IMR-90 (cell line): ENCODE results near the gene UNC13B. TPM values are rescaled to one million over a fixed set of nuclear protein-coding genes. Genes with fewer than 3 reads are reported as not detected.

Experiments used
- ATAC-seq: fragments of 200-7000 bp; cut with Tn5 transposase; 2 replicates; pipeline ENCODE4 v1.9.1; 2020; ENCODE audit warnings: low read depth, mild to moderate bottlenecking, moderate library complexity
- BruUV-seq: library from RNA; stranded (reverse); fragments of 400-500 nt; replicated peaks from 2 replicates; lab custom pipeline; 2021; lab: Mats Ljungman, UMichigan
- CTCF ChIA-PET: fragments of 300-600 bp; formaldehyde crosslinking; extraction: SDS; loops from one replicate; lab custom pipeline; 2021; ENCODE audit warnings: antibody characterized with exemption; lab: Yijun Ruan, JAX
- POLR2A ChIA-PET: fragments of 300-600 bp; sonication (Branson Sonifier 250); formaldehyde crosslinking; loops from one replicate; lab custom pipeline; 2022; ENCODE audit warnings: antibody characterized with exemption; ENCODE audit not compliant: unreplicated experiment; lab: Charles Lee
- DNase-seq: peaks from one replicate; pipeline ENCODE4 v3.0.0; 2013
- H2AFZ ChIP-seq: replicated peaks from 2 replicates; pipeline ENCODE3; 2013; ENCODE audit warnings: low read length, mild to moderate bottlenecking; ENCODE audit not compliant: poor library complexity
- H2AK5ac ChIP-seq: 2 replicates; pipeline ENCODE4 v1.6.1; 2013; ENCODE audit warnings: low read depth, low read length, inconsistent platforms
- H2AK9ac ChIP-seq: replicated peaks from 2 replicates; pipeline ENCODE3; 2013; ENCODE audit warnings: mild to moderate bottlenecking, low read depth, low read length, moderate library complexity; ENCODE audit not compliant: poor library complexity
- H2BK120ac ChIP-seq: 2 replicates; pipeline ENCODE4 v1.6.1; 2013; ENCODE audit warnings: low read depth, low read length, inconsistent platforms
- H2BK15ac ChIP-seq: 3 replicates; pipeline ENCODE4 v1.6.1; 2013; ENCODE audit warnings: low read depth, low read length, inconsistent platforms
- H2BK20ac ChIP-seq: 2 replicates; pipeline ENCODE4 v1.6.1; 2013; ENCODE audit warnings: low read depth, mild to moderate bottlenecking, inconsistent platforms, low read length, moderate library complexity
- H2BK5ac ChIP-seq: 2 replicates; pipeline ENCODE4 v1.6.1; 2013; ENCODE audit warnings: mild to moderate bottlenecking, low read depth, low read length, inconsistent platforms; ENCODE audit not compliant: poor library complexity, severe bottlenecking
- H3K14ac ChIP-seq: replicated peaks from 2 replicates; pipeline ENCODE4 v1.6.1; 2013; ENCODE audit warnings: low read depth, low read length, inconsistent platforms
- H3K18ac ChIP-seq: 2 replicates; pipeline ENCODE4 v1.6.1; 2013; ENCODE audit warnings: low read depth, low read length, control low read depth
- H3K23ac ChIP-seq: 2 replicates; pipeline ENCODE4 v1.6.1; 2013; ENCODE audit warnings: low read depth, low read length, inconsistent platforms
- H3K27ac ChIP-seq: 2 replicates; pipeline ENCODE4 v1.5.1; 2013; ENCODE audit warnings: mild to moderate bottlenecking, control low read depth, low read length; ENCODE audit not compliant: insufficient read depth
- H3K27me3 ChIP-seq: 2 replicates; pipeline ENCODE4 v1.6.1; 2013; ENCODE audit warnings: low read length; ENCODE audit not compliant: control insufficient read depth, insufficient read depth
- H3K36me3 ChIP-seq: 2 replicates; pipeline ENCODE4 v1.6.1; 2013; ENCODE audit warnings: low read length, mixed read lengths; ENCODE audit not compliant: control insufficient read depth, insufficient read depth
- H3K4ac ChIP-seq: 2 replicates; pipeline ENCODE4 v1.6.1; 2013; ENCODE audit warnings: low read depth, low read length, inconsistent platforms
- H3K4me1 ChIP-seq: 2 replicates; pipeline ENCODE4 v1.6.1; 2013; ENCODE audit warnings: low read length, mixed read lengths; ENCODE audit not compliant: control insufficient read depth, insufficient read depth
- H3K4me2 ChIP-seq: 2 replicates; pipeline ENCODE4 v1.6.1; 2013; ENCODE audit warnings: low read depth, mild to moderate bottlenecking, control low read depth, low read length, moderate library complexity
- H3K4me3 ChIP-seq: 2 replicates; pipeline ENCODE4 v1.5.1; 2013; ENCODE audit warnings: low read depth, mild to moderate bottlenecking, control low read depth, low read length, moderate library complexity; ENCODE audit not compliant: insufficient read depth
- H3K56ac ChIP-seq: 2 replicates; pipeline ENCODE4 v1.6.1; 2013; ENCODE audit warnings: low read length, inconsistent platforms; ENCODE audit not compliant: insufficient read depth; ENCODE audit errors: extremely low read depth
- H3K79me1 ChIP-seq, 2 experiments: 2 replicates each; pipeline ENCODE4 v1.6.1; 2013; ENCODE audit warnings: low read length in 2 of 2, inconsistent platforms in 1 of 2, low read depth in 1 of 2
- H3K9ac ChIP-seq: 2 replicates; pipeline ENCODE4 v1.6.1; 2013; ENCODE audit warnings: low read depth, low read length, control low read depth
- H3K9me1 ChIP-seq: 2 replicates; pipeline ENCODE4 v1.6.1; 2013; ENCODE audit warnings: low read length, inconsistent platforms; ENCODE audit not compliant: insufficient read depth
- H3K9me3 ChIP-seq: 2 replicates; pipeline ENCODE4 v1.6.1; 2013; ENCODE audit warnings: low read length; ENCODE audit not compliant: control insufficient read depth, insufficient read depth
- H4K20me1 ChIP-seq: 2 replicates; pipeline ENCODE4 v1.6.1; 2013; ENCODE audit warnings: low read length, inconsistent platforms; ENCODE audit not compliant: insufficient read depth
- H4K5ac ChIP-seq: 2 replicates; pipeline ENCODE4 v1.6.1; 2013; ENCODE audit warnings: mild to moderate bottlenecking, low read depth, low read length, control low read depth
- H4K8ac ChIP-seq, 2 experiments: 2 replicates each; pipeline ENCODE4 v1.6.1; 2013; ENCODE audit warnings: low read depth in 2 of 2, low read length in 2 of 2, control low read depth in 1 of 2, inconsistent platforms in 1 of 2
- H4K91ac ChIP-seq: 2 replicates; pipeline ENCODE4 v1.6.1; 2013; ENCODE audit warnings: low read depth, low read length, inconsistent platforms; ENCODE audit not compliant: insufficient read depth
- BHLHE40 ChIP-seq: fragments of 150-350 bp; IDR thresholded peaks from 2 replicates; pipeline ENCODE4 v1.6.1; 2016; ENCODE audit warnings: mild to moderate bottlenecking, low read depth, low read length
- CEBPB ChIP-seq: IDR thresholded peaks from 2 replicates; pipeline ENCODE4 v1.6.1; 2012; ENCODE audit warnings: low read depth, low read length, improper control_type of control experiment
- CTCF ChIP-seq: conservative IDR thresholded peaks from 2 replicates; pipeline ENCODE4 v1.5.1; 2012; ENCODE audit warnings: mild to moderate bottlenecking, low read depth, low read length, improper control_type of control experiment
- FOS ChIP-seq: fragments of 150-350 bp; IDR thresholded peaks from 2 replicates; pipeline ENCODE4 v1.6.1; 2016; ENCODE audit warnings: low read depth, low read length
- MAZ ChIP-seq: IDR thresholded peaks from 2 replicates; pipeline ENCODE4 v1.6.1; 2012; ENCODE audit warnings: low read depth, mild to moderate bottlenecking, low read length, improper control_type of control experiment, moderate library complexity, borderline replicate concordance
- MXI1 ChIP-seq: IDR thresholded peaks from 2 replicates; pipeline ENCODE4 v1.6.1; 2012; ENCODE audit warnings: low read depth, mild to moderate bottlenecking, low read length, moderate library complexity, borderline replicate concordance
- RCOR1 ChIP-seq: IDR thresholded peaks from 2 replicates; pipeline ENCODE4 v1.6.1; 2012; ENCODE audit warnings: mild to moderate bottlenecking, low read length, improper control_type of control experiment; ENCODE audit not compliant: insufficient replicate concordance
- RFX5 ChIP-seq: IDR thresholded peaks from 2 replicates; pipeline ENCODE4 v1.8.0; 2012; ENCODE audit warnings: low read depth, mild to moderate bottlenecking, low read length, moderate library complexity
- WGBS, 2 experiments: methylation state at CpG; one replicate each; pipeline versions ENCODE4 v1.1.5 to v1.1.7; 2013; ENCODE audit warnings: missing lambda C conversion rate in 2 of 2; ENCODE audit not compliant: insufficient read length in 1 of 2; ENCODE audit errors: extremely low coverage in 2 of 2; 5-methylcytosine and 5-hydroxymethylcytosine counted together
- dilution Hi-C: fragments of 300-500 bp; cut with HindIII; formaldehyde crosslinking; loops from one replicate; pipeline ENCODE4 v1.14.3; 2018; ENCODE audit warnings: low sequenced_read_pairs; ENCODE audit not compliant: unreplicated experiment
- in situ Hi-C: fragments of 300-500 bp; cut with MboI; formaldehyde crosslinking; loops from 3 replicates; pipeline ENCODE4 v1.14.3; 2019; ENCODE audit warnings: low sequenced_read_pairs, inconsistent platforms, mixed read lengths
- intact Hi-C: fragments of 100-400 bp; cut with micrococcal nuclease; formaldehyde crosslinking; loops from 2 replicates; pipeline ENCODE4 v1.10.0; 2022
- polyA plus RNA-seq, 3 experiments: library from polyadenylated mRNA; depleted of rRNA; stranded (reverse); fragments of >200 nt; gene quantifications; 2 replicates each; pipeline ENCODE4 v1.2.3, GENCODE V29; 2012; ENCODE audit warnings: low replicate concordance in 1 of 3
- total RNA-seq: library from RNA; depleted of rRNA; stranded (reverse); fragments of >200 nt; gene quantifications from 2 replicates; pipeline ENCODE4 v1.2.3, GENCODE V29; 2012
- TF ChIP-seq, protein P1 (sequence below): fragments of 150-350 bp; IDR thresholded peaks from 2 replicates; pipeline ENCODE4 v1.6.1; 2016; ENCODE audit warnings: low read depth, mild to moderate bottlenecking, low read length, moderate library complexity, borderline replicate concordance

UNC13B gene
- total and polyA plus RNA-seq, 2 of the 4 experiments (the other 2 are of a cell fraction), result 7.5 to 14.3 TPM

GRCh38 chr9:35424356-35425352 lies 262.8 kb downstream of the UNC13B start:
- dilution Hi-C loops, result no loop called here
- H4K5ac ChIP-seq, result no peak overlapping the region
- POLR2A ChIA-PET, result no interaction called here
- H3K4ac ChIP-seq, result no peak overlapping the region
- H2AK9ac ChIP-seq, result no peak overlapping the region
- H3K9me3 ChIP-seq, result no peaks in the 10 kb centered on the region
- H3K27ac ChIP-seq, result no peak overlapping the region
- DNase-seq, result no peak
- intact Hi-C loops, result no loop called here
- H3K4me3 ChIP-seq, result no peak overlapping the region
- CTCF ChIA-PET, result interaction anchor here (0.9 kb wide), 1 partner anchor 10 kb away, joined by 4 read pairs; no protein-coding TSS in a partner anchor
- H3K4me1 ChIP-seq, result no peaks in the 10 kb centered on the region
- no peak for ATAC-seq
- BruUV-seq, result no TSS peak
- no peaks in the 10 kb centered on the region for H3K79me1 ChIP-seq
- no peak overlapping the region for H3K4me2 ChIP-seq
- no peak overlapping the region for H2AFZ ChIP-seq
- H3K23ac ChIP-seq, result no peak overlapping the region
- no peak overlapping the region for H2AK5ac ChIP-seq
- no peak overlapping the region for H2BK120ac ChIP-seq
- in situ Hi-C loops, result no loop called here
- peaks cover 3% of the 10 kb centered on the region; the same call in 1 of the 2 replicates for H3K27me3 ChIP-seq
- H4K91ac ChIP-seq, result no peak overlapping the region
- no peak overlapping the region for H2BK20ac ChIP-seq
- no peaks in the 10 kb centered on the region for H3K9me1 ChIP-seq
- H4K20me1 ChIP-seq, result no peaks in the 10 kb centered on the region
- no peak overlapping the region for H3K56ac ChIP-seq
- H2BK5ac ChIP-seq, result no peak overlapping the region
- H3K14ac ChIP-seq, result no peak overlapping the region
- H4K8ac ChIP-seq, result no peak overlapping the region
- WGBS, 2 experiments, result 60% methylated on average over 1 of the region's 7 CpGs; no CpG with 5 or more reads in 1 of the 2 experiments
- H3K18ac ChIP-seq, result no peak overlapping the region
- H3K9ac ChIP-seq, result no peak overlapping the region
- H3K36me3 ChIP-seq, result no peaks in the 10 kb centered on the region
- H2BK15ac ChIP-seq, result no peak overlapping the region
- no peak for TF ChIP-seq MXI1
- TF ChIP-seq CTCF, result no peak
- no peak for TF ChIP-seq MAZ
- TF ChIP-seq, protein P1, sequence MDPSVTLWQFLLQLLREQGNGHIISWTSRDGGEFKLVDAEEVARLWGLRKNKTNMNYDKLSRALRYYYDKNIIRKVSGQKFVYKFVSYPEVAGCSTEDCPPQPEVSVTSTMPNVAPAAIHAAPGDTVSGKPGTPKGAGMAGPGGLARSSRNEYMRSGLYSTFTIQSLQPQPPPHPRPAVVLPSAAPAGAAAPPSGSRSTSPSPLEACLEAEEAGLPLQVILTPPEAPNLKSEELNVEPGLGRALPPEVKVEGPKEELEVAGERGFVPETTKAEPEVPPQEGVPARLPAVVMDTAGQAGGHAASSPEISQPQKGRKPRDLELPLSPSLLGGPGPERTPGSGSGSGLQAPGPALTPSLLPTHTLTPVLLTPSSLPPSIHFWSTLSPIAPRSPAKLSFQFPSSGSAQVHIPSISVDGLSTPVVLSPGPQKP, result no peak
- TF ChIP-seq RFX5, result no peak
- no peak for TF ChIP-seq RCOR1
- no peak for TF ChIP-seq BHLHE40
- peak; percentile 86 for TF ChIP-seq CEBPB
- no peak for TF ChIP-seq FOS
